Smooth muscle cell of the umbilical artery (primary cell): ENCODE measurements around the gene SF3B1. TPM values are rescaled to one million over a fixed set of nuclear protein-coding genes. Genes with fewer than 3 reads are reported as not detected.

Source experiments
- total RNA-seq: library from RNA; depleted of rRNA; stranded (reverse); fragments of >200 nt; gene quantifications from 2 replicates; pipeline ENCODE4 v1.2.3, GENCODE V29; 2014

Gene SF3B1, protein sequence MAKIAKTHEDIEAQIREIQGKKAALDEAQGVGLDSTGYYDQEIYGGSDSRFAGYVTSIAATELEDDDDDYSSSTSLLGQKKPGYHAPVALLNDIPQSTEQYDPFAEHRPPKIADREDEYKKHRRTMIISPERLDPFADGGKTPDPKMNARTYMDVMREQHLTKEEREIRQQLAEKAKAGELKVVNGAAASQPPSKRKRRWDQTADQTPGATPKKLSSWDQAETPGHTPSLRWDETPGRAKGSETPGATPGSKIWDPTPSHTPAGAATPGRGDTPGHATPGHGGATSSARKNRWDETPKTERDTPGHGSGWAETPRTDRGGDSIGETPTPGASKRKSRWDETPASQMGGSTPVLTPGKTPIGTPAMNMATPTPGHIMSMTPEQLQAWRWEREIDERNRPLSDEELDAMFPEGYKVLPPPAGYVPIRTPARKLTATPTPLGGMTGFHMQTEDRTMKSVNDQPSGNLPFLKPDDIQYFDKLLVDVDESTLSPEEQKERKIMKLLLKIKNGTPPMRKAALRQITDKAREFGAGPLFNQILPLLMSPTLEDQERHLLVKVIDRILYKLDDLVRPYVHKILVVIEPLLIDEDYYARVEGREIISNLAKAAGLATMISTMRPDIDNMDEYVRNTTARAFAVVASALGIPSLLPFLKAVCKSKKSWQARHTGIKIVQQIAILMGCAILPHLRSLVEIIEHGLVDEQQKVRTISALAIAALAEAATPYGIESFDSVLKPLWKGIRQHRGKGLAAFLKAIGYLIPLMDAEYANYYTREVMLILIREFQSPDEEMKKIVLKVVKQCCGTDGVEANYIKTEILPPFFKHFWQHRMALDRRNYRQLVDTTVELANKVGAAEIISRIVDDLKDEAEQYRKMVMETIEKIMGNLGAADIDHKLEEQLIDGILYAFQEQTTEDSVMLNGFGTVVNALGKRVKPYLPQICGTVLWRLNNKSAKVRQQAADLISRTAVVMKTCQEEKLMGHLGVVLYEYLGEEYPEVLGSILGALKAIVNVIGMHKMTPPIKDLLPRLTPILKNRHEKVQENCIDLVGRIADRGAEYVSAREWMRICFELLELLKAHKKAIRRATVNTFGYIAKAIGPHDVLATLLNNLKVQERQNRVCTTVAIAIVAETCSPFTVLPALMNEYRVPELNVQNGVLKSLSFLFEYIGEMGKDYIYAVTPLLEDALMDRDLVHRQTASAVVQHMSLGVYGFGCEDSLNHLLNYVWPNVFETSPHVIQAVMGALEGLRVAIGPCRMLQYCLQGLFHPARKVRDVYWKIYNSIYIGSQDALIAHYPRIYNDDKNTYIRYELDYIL
- 244 and 257 TPM in 2 replicates for total RNA-seq

DNA sequence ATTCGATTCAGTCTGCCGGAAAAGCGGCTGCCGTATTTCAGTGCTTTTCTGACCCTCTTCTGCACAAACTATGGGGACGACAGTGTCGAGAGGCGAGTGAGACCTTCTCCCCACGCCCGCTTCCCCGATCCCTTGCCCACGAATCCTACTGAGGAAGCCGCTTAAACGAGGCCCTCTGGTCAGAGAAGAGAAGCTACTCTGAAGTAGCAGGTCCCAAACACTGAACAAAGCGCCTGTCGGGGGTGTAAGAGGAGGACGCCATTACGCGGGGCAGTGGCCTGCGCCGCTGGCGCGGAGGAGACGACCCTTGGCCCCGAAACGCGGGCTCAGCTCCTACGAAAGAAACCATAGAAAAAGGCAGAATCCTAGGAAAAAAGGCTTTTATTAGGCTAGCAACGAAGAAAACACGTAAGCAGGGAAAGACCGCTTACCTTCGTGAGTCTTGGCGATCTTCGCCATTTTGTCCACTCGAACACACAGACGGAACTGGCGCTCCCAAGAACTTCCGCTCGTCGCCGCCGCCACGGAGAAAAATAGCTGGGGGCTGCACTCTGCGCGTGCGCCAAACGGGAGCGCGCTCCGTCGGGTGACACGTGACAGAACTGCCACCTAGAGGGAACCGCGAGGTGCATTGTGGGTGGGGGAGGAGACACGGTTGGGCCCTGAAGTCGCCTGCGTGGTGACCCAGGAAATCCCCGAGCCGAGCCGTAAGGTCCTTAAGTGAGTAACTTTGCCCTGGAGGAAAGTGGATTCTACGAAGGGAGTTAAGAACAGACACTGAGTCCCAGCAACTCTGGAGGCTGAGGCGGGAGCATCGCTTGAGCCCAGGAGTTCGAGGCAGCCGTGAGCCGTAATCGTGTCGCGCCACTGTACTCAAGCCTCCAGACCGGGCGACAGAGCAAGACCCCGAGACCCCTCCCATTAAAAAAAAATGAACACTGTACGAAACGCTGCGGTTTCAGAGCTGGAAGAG, at the start of gene SF3B1:
Gene SF3B1, minus strand, starts transcription at position 488 of the 973 bp plus-strand sequence. Its CDS starts 29 bp downstream, at position 459.

GRCh38 chr2:197453123-197453913, 18.5 kb upstream of the SF3B1 start, which contains the start of gene COQ10B:
TSS of gene COQ10B (plus strand) at chr2:197453552. CDS start at chr2:197453561, 9 bp downstream.

Other genes starting within 250 kb of the SF3B1 start
- 10.4 and 11.0 TPM in 2 replicates for gene ANKRD44, start 124.2 kb downstream of the SF3B1 start, total RNA-seq
- 55.2 and 72.2 TPM in 2 replicates for gene COQ10B, start 18.5 kb upstream of the SF3B1 start, total RNA-seq
- 207 and 385 TPM in 2 replicates for gene HSPD1, start 64.8 kb upstream of the SF3B1 start, total RNA-seq
- gene HSPE1, start 65.4 kb upstream of the SF3B1 start, total RNA-seq: 107 and 118 TPM in 2 replicates
- 31.5 and 41.9 TPM in 2 replicates for gene MOB4, start 81.0 kb upstream of the SF3B1 start, total RNA-seq
- gene RFTN2, start 240.6 kb upstream of the SF3B1 start, total RNA-seq: 4.2 and 5.9 TPM in 2 replicates